ENCODE results near the gene OR11H6.
"Not testable (repeated sequence)": the region's sequence is repeated elsewhere in the genome, so short reads cannot be mapped to it uniquely, and the experiment has no call there.

Gene OR11H6, protein sequence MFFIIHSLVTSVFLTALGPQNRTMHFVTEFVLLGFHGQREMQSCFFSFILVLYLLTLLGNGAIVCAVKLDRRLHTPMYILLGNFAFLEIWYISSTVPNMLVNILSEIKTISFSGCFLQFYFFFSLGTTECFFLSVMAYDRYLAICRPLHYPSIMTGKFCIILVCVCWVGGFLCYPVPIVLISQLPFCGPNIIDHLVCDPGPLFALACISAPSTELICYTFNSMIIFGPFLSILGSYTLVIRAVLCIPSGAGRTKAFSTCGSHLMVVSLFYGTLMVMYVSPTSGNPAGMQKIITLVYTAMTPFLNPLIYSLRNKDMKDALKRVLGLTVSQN

DNA sequence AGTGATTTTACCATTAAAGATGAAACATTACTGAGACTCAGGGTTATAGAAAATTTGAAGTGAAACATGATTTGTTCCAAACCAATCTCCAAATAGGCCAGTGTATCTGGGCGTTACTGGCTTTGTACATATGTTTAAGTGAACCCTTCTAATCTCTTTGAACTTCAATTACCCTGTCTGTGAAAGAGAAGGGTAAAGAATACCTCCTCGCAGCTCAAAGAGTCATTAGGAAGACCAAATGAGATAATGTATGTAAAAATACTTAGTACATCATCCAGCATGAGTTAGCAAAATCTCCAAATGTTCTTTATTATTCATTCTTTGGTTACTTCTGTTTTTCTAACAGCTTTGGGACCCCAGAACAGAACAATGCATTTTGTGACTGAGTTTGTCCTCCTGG lies at the start of gene OR11H6:
Gene OR11H6 (plus strand): TSS at position 301 of the 400 bp plus-strand sequence. CDS start 0 bp downstream, at position 301.
- no peak for DNase-seq

DNA sequence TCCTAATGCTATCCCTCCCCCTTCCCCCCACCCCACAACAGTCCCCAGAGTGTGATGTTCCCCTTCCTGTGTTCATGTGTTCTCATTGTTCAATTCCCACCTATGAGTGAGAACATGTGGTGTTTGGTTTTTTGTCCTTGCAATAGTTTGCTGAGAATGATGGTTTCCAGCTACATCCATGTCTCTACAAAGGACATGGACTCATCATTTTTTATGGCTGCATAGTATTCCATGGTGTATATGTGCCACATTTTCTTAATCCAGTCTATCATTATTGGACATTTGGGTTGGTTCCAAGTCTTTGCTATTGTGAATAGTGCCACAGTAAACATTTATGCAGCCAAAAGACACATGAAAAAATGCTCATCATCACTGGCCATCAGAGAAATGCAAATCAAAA lies 49.3 kb upstream of the OR11H6 start:
- not testable (repeated sequence) for DNase-seq

DNA sequence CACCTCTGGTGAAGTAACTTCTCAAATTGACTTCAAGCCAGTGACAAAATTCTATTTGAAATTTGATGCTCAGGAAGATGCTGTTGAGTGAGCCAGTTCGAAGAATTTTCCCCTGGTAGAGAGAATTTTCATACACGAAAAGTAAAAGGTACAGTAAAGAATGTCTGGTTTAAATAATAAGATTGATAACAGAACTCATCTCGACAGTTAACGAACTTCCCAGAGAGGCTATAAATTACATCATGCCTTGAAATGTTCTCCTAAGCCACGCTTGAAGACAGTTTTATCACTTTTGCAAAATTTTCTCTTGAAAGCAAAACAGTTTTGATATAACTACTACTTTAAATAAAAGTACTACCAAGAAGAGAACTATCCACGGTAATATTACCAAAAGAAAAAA lies 47.2 kb upstream of the OR11H6 start:
- no peak for DNase-seq

DNA sequence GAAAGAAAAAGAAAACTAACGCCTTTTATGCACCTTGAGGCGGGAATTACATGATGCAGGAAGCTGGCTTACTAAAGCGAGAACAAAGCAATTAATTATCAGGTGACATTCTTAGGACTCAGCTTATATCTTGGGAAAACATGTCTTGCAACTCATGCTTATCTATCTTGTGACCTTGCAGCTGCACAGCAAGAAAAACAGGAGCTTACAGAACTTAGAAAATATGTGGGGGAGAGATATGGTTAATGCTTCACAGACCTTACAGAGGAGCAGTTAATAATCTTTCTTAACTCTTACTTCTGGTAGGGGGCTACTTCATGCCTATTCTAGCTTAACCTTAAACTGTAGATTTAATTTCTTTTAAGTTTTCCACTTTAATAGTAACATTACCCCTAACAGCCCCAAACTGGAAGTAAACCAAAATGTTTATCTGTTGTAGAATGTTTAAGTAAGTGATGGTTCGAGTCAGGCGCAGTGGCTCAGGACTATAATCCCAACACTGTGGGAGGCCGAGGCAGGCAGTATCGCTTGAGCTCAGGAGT lies 46.0 kb upstream of the OR11H6 start:
- no peak for DNase-seq

DNA sequence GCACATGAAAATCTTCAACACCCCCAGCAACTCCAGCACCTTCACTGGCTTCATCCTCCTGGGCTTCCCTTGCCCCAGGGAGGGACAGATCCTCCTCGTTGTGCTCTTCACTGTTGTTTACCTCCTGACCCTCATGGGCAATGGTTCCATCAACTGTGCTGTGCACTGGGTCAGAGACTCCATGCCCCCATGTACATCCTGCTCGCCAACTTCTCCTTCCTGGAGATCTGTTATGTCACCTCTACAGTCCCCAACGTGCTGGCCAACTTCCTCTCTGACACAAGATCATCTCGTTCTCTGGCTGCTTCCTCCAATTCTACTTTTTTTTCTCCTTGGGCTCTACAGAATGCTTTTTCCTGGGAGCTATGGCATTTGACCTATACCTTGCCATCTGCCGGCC lies 44.3 kb upstream of the OR11H6 start:
- no peak for DNase-seq

DNA sequence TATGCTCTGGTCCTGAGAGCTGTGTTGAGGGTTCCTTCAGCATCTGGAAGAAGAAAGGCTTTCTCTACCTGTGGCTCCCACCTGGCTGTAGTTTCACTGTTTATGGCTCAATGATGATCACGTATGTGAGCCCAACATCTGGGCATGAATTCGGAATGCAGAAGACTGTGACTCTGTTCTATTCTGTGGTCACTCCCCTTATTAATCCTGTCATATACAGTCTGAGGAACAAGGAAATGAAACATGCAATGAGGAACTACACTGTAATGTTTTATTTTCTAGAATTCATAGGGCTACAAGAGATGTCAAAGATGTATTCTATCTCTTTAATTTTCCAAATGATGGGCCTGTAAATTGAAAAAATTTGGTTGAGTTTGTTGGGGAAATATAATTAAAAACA lies 43.6 kb upstream of the OR11H6 start:
- no peak for DNase-seq

DNA sequence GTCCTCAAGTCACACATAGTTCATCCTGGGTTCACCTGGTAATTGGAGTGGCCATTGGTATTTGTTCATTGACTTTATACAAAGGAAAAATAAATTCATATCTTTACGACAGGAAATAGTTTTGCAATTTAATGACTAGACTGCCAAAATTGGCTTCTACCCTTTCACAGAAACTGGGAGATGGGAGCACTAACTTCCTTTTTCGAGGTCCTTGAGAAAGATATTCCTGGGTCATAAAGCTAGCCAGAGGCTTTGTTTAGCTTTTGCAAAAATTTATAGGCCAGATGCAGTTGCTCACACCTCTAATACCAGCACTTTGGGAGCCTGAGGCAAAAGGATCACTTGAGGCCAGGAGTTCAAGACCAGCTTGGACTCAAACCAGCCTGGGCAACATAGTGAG lies 43.0 kb upstream of the OR11H6 start:
- no peak for DNase-seq

DNA sequence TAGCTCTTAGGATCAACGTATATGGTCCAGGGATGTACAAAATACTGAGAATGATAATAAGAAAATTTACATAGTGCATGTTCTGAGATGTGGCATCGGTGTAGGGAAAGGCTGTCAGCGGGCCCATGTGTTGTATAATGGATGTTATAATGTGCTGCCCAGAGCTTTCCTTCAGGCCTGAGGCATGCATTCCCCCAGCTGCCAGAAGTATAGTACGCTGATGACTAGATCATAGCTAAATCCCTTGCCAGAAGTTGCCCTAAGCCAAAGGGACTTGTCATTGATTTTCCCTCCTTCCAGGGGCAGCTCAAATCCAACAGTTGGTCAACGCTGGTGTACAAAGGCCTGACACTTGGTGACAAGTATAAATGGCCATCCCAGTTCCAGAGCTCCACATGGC lies 39.3 kb upstream of the OR11H6 start:
- DNase-seq = no peak

DNA sequence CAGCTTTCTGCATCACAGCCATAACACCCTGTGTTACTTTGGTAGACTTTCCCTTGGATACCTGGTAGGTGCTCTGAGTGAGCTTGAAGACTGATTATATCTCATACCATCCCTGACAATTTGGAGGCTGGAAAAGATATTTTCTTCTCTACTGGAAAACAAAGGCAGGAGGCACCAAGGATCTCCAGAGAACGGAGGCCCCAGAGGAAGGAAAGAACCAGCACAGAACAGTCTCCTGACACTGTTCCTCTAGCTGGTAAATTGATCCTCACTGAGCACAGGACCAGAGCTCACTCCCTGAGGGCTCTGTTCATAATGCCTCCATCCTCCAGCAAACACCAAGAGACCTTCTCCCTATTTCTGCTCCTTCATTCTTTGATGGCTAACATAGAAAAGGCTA lies 32.9 kb upstream of the OR11H6 start, which contains the start of gene OR11G2:
Gene OR11G2 (plus strand): TSS at position 301 of the 400 bp plus-strand sequence. CDS start 6,542 bp downstream, outside the sequence.
- no peak for DNase-seq

DNA sequence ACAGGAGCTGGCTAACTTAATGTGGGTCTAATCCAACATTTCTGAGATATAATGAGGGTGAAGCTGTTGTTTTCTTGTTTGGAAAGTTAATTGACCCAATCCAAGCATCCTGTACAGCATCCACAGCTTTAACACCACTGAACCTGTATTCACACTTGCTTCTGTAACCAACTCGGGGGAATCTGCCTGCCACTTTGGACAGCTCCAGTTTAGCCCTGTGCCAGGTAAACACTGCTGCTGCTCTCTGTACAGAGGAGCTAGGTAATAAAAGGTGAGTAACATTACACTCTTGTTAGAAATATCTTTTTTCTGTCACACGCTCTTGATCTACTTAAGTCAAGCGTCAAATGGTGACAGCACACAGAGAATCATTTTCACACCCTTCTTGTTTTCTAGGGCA lies 32.1 kb upstream of the OR11H6 start:
- no peak for DNase-seq

DNA sequence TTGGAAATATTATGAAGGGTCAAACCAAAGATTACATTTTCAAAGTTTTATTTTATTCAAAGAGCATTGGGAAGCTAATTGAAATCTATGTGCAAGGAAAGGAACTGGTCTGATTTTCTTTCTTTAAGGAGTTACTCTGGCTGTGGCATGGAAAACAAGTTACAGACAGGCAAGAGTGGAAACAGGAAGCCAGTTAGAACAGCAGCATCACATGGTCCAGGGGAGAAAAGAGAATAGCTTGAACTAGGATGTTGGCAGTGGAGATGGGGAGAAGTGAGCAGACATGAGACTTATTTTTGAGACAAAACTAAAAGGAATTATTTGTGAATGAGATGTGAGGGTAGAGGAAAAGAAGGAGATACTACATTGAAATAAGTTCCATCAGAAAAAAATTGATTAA lies 29.4 kb upstream of the OR11H6 start:
- no peak for DNase-seq

DNA sequence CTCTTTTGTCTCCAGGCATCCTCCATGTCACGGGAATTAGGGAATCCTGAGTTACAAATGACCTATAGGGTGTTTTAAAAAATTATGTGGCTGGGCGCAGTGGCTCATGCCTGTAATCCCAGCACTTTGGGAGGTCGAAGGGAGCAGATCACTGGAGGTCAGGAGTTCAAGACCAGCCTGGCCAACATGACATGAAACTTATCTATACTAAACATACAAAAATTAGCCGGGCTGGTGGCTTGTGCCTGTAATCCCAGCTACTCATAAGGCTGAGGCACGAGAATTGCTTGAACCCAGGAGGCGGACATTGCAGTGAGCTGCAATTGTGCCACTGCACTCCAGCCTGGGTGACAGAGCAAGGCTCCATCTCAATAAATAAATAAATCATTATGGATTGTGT lies 28.3 kb upstream of the OR11H6 start:
- not testable (repeated sequence) for DNase-seq

DNA sequence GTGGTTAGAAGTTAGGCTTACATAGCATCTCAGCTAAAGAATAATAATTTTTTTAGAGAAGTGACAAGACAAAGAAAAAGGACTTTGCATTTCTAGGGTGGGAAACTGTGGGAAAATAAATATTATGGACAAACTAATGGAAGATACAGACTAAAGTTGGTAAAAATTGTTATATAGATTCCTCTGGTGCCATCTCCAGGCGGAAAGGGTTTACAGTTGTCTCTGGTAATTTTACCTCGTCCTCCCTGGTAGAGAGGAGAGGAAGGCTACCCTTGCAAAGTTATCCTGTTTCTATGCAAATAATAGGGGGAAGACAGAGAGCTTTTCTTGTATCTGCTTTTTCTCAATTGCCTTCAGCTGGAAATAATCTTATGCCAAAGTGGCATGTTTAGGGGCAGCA lies 27.6 kb upstream of the OR11H6 start:
- no peak for DNase-seq

DNA sequence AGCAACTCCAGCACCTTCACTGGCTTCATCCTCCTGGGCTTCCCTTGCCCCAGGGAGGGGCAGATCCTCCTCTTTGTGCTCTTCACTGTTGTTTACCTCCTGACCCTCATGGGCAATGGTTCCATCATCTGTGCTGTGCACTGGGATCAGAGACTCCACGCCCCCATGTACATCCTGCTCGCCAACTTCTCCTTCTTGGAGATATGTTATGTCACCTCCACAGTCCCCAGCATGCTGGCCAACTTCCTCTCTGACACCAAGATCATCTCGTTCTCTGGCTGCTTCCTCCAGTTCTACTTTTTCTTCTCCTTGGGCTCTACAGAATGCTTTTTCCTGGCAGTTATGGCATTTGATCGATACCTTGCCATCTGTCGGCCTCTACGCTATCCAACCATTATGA lies 26.1 kb upstream of the OR11H6 start:
- DNase-seq = no peak

DNA sequence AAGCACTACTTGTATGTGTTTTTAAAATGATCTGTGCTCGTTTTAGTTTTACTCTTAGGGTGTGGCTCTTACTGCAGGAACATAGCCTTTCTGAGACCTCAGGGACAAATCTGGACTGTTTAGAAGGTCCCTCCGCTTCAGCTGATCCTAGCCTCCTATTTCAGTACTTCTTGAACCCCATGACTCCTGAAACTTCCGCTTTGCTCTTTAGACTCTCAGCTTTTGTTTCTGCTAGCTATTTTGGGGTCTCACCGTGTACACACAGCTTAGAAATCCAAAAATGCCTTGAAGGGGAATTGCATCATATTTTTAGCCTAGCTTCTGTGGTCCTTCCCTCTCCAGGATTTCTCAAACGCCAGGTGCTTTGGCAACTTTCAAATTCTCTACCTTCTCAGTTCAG lies 24.5 kb upstream of the OR11H6 start:
- no peak for DNase-seq

DNA sequence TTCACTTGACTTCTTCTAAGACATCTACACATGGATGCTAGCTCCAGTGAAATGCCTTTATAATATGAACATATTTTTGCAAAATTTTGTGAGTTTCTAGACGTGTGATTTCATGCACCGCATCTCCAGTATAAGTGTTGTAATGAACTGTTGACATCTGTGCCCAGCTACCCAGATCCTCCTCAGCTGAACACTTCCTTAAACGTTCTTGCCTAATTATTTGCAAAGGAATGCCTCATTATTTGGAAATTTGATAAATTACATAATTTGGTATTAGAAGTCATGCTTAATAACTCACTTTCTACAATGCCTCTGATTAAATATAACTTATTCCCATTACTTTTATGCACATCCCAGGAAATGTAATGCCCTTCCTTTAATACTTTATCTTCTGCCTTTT lies 18.8 kb upstream of the OR11H6 start:
- DNase-seq = no peak

DNA sequence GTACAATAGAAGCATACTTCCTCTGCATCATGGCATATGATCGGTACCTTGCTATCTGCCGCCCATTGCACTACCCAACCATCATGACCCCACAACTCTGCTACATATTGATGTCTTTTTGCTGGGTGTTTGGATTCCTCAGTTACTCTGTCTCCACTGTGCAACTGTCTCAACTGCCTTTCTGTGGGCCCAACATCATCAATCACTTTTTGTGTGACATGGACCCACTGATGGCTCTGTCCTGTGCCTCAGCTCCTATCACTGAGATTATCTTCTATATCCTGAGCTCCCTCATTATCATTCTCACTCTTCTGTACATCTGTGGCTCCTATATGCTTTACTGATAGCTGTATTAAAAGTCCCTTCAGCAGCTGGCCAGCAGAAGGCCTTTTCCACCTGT lies 13.9 kb upstream of the OR11H6 start:
- DNase-seq = no peak

DNA sequence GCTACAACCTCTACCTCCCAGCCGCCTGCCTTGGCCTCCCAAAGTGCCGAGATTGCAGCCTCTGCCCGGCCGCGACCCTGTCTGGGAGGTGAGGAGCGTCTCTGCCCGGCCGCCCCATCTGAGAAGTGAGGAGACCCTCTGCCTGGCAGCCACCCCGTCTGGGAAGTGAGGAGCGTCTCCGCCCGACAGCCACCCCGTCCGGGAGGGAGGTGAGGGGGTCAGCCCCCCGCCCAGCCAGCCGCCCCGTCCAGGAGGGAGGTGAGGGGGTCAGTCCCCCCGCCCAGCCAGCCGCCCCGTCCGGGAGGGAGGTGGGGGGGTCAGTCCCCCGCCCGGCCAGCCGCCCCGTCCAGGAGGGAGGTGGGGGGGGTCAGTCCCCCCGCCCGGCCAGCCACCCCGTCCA lies 11.1 kb upstream of the OR11H6 start:
- DNase-seq = not testable (repeated sequence)

DNA sequence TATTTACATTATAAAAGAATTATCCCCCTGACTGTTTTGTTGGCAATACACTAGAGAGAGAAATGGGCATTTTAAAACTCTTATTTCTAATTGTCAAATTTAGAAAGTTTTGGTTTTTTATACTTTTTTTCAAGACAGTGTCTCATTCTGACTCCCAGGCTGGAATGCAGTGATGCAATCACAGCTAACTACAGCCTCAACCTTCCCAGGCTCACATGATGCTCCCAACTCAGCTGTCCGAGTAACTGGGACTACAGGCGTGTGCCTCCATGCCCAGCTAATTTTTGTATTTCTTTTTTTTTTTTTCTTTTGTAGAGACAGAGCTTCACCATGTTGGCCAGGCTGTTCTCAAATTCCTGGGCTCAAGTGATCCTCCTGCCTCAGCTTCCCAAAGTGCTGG lies 8.3 kb upstream of the OR11H6 start:
- no peak for DNase-seq

DNA sequence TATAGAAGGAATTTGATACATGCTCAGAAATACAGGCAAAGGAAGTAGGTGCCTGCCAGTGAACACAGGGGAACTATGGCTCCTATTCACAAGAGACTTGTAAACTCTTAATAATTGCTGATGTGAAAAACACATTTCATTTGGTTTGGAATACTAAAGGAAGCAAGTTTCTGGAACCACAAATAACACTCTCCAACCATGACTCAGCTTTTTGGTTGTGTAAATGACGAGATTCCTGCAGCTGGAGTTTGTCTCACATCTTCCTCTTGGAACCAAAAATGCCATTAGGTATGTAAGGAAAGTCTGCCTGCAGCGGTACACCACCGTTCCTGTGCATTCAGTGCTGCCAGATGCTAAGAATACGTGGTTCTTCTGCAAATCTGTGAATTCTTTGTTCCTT lies 4.5 kb upstream of the OR11H6 start:
- DNase-seq = no peak

DNA sequence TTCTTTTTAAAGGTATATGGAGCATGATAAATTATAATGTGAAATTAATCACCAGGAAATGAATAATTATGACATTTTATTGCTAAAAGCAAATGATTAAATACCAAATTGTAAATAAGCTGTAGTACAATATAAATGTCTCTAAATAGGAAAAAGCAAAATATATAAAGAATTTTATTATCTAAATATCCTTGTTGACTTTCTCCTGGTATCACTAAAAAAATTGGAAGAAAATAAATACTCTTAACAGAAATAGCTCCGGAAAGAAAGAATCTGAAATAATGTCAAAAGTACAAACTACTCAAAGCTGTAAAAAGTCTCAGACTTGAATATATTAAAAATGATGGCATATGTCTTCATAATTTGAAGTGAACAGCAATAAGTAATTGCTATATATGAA lies 5.2 kb downstream of the OR11H6 start, which contains the start of gene OR11H7:
Gene OR11H7 (plus strand): TSS at position 301 of the 400 bp plus-strand sequence.
- DNase-seq = no peak

DNA sequence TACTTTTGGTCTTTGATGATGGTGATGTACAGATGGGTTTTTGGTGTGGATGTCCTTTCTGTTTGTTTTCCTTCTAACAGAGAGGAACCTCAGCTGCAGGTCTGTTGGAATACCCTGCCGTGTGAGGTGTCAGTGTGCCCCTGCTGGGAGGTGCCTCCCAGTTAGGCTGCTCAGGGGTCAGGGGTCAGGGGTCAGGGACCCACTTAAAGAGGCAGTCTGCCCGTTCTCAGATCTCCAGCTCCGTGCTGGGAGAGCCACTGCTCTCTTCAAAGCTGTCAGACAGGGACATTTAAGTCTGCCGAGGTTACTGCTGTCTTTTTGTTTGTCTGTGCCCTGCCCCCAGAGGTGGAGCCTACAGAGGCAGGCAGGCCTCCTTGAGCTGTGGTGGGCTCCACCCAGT lies 11.9 kb downstream of the OR11H6 start:
- DNase-seq = not testable (repeated sequence)

DNA sequence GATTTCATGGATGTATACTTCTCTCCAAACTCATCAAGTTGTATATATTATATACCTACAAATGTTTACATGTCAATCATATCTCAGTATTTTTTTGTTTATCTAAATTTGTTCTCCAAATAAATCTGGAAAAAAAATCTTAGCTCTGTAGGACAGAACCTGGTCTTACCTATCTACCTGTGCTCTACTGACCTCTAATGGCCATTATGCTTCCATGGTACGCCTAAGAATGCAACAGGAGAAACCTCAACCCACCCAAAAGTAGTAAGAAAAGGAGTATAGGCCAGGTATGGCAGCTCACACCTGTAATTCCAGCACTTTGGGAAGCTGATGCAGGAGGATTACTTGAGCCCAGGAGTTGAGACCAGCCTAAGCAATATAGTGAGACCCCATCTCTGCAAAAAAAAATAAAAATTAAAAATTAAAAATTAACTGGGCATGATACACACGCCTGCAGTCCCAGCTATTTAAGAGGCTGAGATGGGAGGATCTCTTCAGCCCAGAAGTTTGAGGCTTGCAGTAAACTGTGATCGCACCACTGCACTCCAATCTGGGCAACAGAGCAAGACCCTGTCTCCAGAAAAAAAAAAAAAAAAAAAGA lies 24.2 kb downstream of the OR11H6 start:
- no peak for DNase-seq

DNA sequence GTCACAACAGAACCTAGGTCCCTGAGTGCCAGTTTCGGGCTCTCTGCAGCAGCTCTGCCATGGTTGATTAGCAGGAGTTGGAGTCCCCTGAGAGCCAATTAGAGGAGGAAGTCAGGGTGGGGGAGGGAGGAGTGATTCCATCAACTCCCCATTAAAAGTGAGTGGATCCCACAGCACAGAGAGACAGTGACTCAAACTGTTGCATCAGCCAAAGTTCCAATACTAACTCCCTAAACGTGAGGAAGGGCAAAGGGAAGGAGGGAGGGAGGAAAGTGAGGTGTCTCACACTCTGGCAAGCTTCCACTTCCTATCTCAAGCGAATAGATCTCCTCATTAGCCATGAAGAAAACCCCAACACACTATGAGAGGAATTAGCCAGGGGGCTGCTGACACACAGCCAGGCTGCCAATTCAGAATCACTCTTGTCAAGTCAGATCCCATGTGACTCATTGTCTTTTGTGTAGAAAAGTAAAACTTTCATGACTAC lies 39.2 kb downstream of the OR11H6 start:
- DNase-seq = peak; percentile 83

Measured in fibroblast of upper back skin (primary cell).